Limb (tissue), 2 donors: ENCODE results near the gene ESPL1.

Source experiments
- DNase-seq, 2 donors: peaks; one replicate each; pipeline ENCODE4 v3.0.0-alpha.2; 2016; ENCODE audit errors: extremely low spot score in 2 of 2

Gene ESPL1

GRCh38 chr12:53334822-53335221, 66.7 kb downstream of the ESPL1 start:
- no peak for DNase-seq

DNA sequence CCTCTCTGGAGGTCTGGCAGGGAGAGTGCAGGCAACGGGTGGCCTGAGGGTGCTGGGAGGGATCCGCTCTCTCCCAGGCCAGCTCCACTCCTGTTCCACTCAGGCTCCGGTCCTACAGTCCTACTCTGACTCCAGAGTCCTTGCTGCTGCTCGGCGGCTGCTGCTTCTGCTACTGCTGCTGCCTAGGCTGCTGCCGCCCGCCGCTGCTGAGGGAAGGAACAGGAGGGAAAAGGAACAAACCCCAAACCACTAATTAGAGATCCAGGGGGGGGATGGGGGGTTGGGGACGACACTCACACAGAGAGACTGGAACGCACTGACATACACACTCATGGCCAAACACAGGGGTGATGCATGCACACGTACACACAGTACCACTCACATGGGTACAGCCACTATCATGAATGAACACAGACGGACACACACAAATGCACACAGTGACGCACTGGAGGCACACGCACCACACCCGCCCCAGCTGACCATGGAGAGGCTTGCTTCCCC, 68.1 kb downstream of the ESPL1 start, which contains the start of gene SP7:
TSS of gene SP7 (minus strand) at position 174 of the 501 bp plus-strand sequence. CDS start 708 bp downstream, outside the sequence.
- peak in 1 of 2 donors; percentile 36 for DNase-seq

GRCh38 chr12:53338017-53338416, 69.9 kb downstream of the ESPL1 start:
- no peak for DNase-seq

DNA sequence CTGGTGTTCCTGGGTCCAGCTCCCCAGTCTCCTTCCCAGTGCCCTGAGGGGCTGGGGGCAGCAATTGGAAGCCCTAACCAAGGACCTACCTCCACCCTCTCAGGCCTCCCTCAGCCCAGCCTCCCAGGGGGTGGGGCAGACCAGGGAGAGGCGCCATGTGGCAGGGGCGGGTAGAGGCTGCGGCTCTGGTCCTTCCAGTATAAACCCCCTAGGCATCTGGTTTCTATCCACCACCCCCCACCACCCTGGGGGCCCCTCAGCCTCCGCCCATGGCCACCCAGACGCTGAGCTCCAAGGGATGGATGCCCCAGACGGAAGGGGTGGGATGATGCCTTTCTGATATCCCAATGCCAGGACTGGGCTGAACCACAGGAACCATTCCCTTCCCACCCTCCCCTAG, 70.8 kb downstream of the ESPL1 start:
- DNase-seq: no peak

DNA sequence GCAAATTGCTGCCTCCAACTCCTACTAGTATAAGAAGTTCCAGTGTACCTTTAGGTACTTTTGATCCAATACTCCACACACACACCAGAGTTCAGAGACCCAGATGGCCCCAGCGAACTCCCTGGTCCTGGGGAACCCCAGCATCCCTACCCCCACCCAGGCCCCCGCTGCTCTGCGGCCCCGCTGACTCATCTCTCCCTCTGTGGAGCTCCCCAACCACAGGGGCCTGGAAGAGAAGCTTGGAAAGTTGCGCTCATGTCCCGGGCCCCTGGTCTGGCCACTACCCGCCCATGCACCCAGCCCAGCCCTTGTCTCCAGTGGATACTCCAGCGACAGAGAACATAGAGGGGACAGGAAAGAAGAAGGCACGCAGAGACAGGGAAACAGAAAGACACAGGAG, 72.3 kb downstream of the ESPL1 start:
- no peak for DNase-seq
